Breast epithelium (tissue), 4 donors: Measurements from ENCODE around the gene CEP128. TPM values are rescaled to one million over a fixed set of nuclear protein-coding genes. Genes with fewer than 3 reads are reported as not detected.

Experiments
- DNase-seq, 2 donors: peaks; one replicate each; pipeline ENCODE4 v3.0.0-alpha.2; 2019; ENCODE audit warnings: low spot score in 2 of 2
- H3K27ac ChIP-seq, 2 donors: fragments of 200-600 bp; sonication (generic) in 1 of 2; one replicate each; pipeline ENCODE4 v1.5.1; 2016 to 2019; ENCODE audit warnings: mild to moderate bottlenecking in 1 of 2
- H3K27me3 ChIP-seq, 2 donors: fragments of 200-600 bp; sonication (generic) in 1 of 2; one replicate each; pipeline versions ENCODE4 v1.5.1 to v1.6.0; 2017 to 2019; ENCODE audit warnings: control low read depth in 1 of 2, mild to moderate bottlenecking in 1 of 2
- H3K36me3 ChIP-seq: fragments of 200-600 bp; one replicate; pipeline ENCODE4 v1.5.1; 2019
- H3K4me1 ChIP-seq, 2 donors: fragments of 200-600 bp; sonication (generic); one replicate each; pipeline ENCODE4 v1.5.1; 2016 to 2019; ENCODE audit warnings: control low read depth in 1 of 2
- H3K4me3 ChIP-seq, 3 donors: fragments of 200-600 bp; sonication (generic); 1 replicate in 2 of 3; 2 replicates in 1 of 3; pipeline ENCODE4 v1.5.1; 2016 to 2019; ENCODE audit warnings: mild to moderate bottlenecking in 3 of 3, moderate library complexity in 2 of 3
- H3K9me3 ChIP-seq, 2 donors: fragments of 200-600 bp; sonication (generic) in 1 of 2; one replicate each; pipeline ENCODE4 v1.5.1; 2016 to 2019; ENCODE audit warnings: control low read depth in 1 of 2
- CTCF ChIP-seq, 3 donors: fragments of 450-650 bp; IDR thresholded peaks; one replicate each; pipeline ENCODE4 v1.5.1; 2016 to 2017; ENCODE audit warnings: antibody characterized with exemption in 3 of 3, mild to moderate bottlenecking in 3 of 3, moderate library complexity in 3 of 3
- POLR2A ChIP-seq: fragments of 450-650 bp; IDR thresholded peaks from one replicate; pipeline ENCODE4 v1.6.1; 2016; ENCODE audit warnings: antibody characterized with exemption, mild to moderate bottlenecking, moderate library complexity
- POLR2AphosphoS5 ChIP-seq, 3 donors: sonication (generic); formaldehyde crosslinking; IDR thresholded peaks; one replicate each; pipeline ENCODE4 v1.6.1; 2017; ENCODE audit warnings: antibody characterized with exemption in 3 of 3
- intact Hi-C: fragments of 100-400 bp; cut with DNase I; formaldehyde crosslinking; loops from one replicate; pipeline ENCODE4 v1.15.1; 2023; ENCODE audit warnings: low total_unique reads
- total RNA-seq, 3 donors: library from RNA; depleted of rRNA; stranded (reverse); fragments of >200 nt; gene quantifications; one replicate each; pipeline ENCODE4 v1.1.0, GENCODE V29; 2016

CEP128 gene
- total RNA-seq, 3 donors from 2014 or later: 10.2 to 16.1 (median 11.0) TPM

GRCh38 chr14:80713076-80713850 lies 228.3 kb downstream of the CEP128 start:
- no peak overlapping the region for H3K27ac ChIP-seq
- TF ChIP-seq CTCF (IDR thresholded peaks at IDR 0.05) (no peak), POLR2AphosphoS5 (IDR thresholded peaks at IDR 0.05) (no peak)
- no peaks in the 10 kb centered on the region for H3K27me3 ChIP-seq
- H3K9me3 ChIP-seq: no peaks in the 10 kb centered on the region
- intact Hi-C loops: no loop called here
- H3K4me3 ChIP-seq: no peak overlapping the region
- no peaks in the 10 kb centered on the region for H3K36me3 ChIP-seq
- no peak for DNase-seq
- no peaks in the 10 kb centered on the region for H3K4me1 ChIP-seq

GRCh38 chr14:80705241-80705980 lies 236.1 kb downstream of the CEP128 start:
- Histone ChIP-seq H3K27ac (no peak overlapping the region), H3K4me1 (no peaks in the 10 kb centered on the region), H3K36me3 (no peaks in the 10 kb centered on the region), H3K4me3 (no peak overlapping the region), H3K27me3 (no peaks in the 10 kb centered on the region), H3K9me3 (no peaks in the 10 kb centered on the region)
- intact Hi-C loops: no loop called here
- TF ChIP-seq POLR2A (no peak), CTCF (IDR thresholded peaks at IDR 0.05) (no peak), POLR2AphosphoS5 (IDR thresholded peaks at IDR 0.05) (no peak)
- DNase-seq: no peak

- H3K4me3 ChIP-seq: no peak overlapping the region
- no peaks in the 10 kb centered on the region for H3K27me3 ChIP-seq
- DNase-seq: no peak
- intact Hi-C loops: no loop called here
- H3K36me3 ChIP-seq: no peaks in the 10 kb centered on the region
- no peaks in the 10 kb centered on the region for H3K4me1 ChIP-seq
- no peak overlapping the region for H3K27ac ChIP-seq
- no peaks in the 10 kb centered on the region for H3K9me3 ChIP-seq
- no peak for TF ChIP-seq CTCF (IDR thresholded peaks at IDR 0.05)
- no peak for TF ChIP-seq POLR2AphosphoS5 (IDR thresholded peaks at IDR 0.05)
- no peak for TF ChIP-seq POLR2A
Observed at GRCh38 chr14:80700601-80701000, 240.9 kb downstream of the CEP128 start.

GRCh38 chr14:80699861-80700260 lies 241.7 kb downstream of the CEP128 start:
- no peaks in the 10 kb centered on the region for H3K36me3 ChIP-seq
- TF ChIP-seq CTCF (IDR thresholded peaks at IDR 0.05) (no peak), POLR2AphosphoS5 (IDR thresholded peaks at IDR 0.05) (no peak), POLR2A (no peak)
- H3K4me1 ChIP-seq: no peaks in the 10 kb centered on the region
- no peaks in the 10 kb centered on the region for H3K9me3 ChIP-seq
- intact Hi-C loops: no loop called here
- no peak overlapping the region for H3K4me3 ChIP-seq
- DNase-seq: no peak
- no peak overlapping the region for H3K27ac ChIP-seq
- H3K27me3 ChIP-seq: no peaks in the 10 kb centered on the region

- no peak for DNase-seq
- intact Hi-C loops: no loop called here
- Histone ChIP-seq H3K27me3 (no peaks in the 10 kb centered on the region), H3K9me3 (no peaks in the 10 kb centered on the region), H3K4me1 (no peaks in the 10 kb centered on the region), H3K27ac (no peak overlapping the region), H3K4me3 (no peak overlapping the region), H3K36me3 (no peaks in the 10 kb centered on the region)
- TF ChIP-seq POLR2AphosphoS5 (IDR thresholded peaks at IDR 0.05) (no peak), CTCF (IDR thresholded peaks at IDR 0.05) (no peak), POLR2A (no peak)
Observed at GRCh38 chr14:80698974-80699373, 242.6 kb downstream of the CEP128 start.
